ENCODE data around the gene P2RY13.

DNA sequence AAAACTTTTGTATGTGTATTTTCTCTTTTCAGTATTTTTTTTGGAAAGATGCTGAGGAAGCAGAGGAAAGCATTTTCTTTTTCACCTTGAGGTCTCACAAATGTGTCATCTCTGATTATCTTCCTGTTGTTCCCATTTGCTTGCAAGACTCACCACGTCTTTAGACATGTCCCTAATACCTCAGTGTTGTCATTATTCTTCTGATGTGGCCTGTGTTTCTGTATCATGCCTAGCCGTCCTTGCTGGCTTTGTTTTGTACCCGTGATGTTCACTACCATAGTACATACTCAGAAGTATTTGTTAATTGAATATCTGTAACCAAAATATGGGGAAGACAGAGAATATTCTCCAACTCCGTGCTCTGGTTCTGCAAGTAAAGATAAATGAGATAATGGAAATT, 46.0 kb downstream of the P2RY13 start:
- TF ChIP-seq, protein P1, sequence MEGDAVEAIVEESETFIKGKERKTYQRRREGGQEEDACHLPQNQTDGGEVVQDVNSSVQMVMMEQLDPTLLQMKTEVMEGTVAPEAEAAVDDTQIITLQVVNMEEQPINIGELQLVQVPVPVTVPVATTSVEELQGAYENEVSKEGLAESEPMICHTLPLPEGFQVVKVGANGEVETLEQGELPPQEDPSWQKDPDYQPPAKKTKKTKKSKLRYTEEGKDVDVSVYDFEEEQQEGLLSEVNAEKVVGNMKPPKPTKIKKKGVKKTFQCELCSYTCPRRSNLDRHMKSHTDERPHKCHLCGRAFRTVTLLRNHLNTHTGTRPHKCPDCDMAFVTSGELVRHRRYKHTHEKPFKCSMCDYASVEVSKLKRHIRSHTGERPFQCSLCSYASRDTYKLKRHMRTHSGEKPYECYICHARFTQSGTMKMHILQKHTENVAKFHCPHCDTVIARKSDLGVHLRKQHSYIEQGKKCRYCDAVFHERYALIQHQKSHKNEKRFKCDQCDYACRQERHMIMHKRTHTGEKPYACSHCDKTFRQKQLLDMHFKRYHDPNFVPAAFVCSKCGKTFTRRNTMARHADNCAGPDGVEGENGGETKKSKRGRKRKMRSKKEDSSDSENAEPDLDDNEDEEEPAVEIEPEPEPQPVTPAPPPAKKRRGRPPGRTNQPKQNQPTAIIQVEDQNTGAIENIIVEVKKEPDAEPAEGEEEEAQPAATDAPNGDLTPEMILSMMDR (IDR thresholded peaks at IDR 0.05; ENCODE audit: low read length), result no peak
- no peak for TF ChIP-seq EZH2 (optimal IDR thresholded peaks at IDR 0.05; ENCODE audit: low read depth, low read length)
